ENCODE data around the gene ZBTB20.

ZBTB20 gene

DNA sequence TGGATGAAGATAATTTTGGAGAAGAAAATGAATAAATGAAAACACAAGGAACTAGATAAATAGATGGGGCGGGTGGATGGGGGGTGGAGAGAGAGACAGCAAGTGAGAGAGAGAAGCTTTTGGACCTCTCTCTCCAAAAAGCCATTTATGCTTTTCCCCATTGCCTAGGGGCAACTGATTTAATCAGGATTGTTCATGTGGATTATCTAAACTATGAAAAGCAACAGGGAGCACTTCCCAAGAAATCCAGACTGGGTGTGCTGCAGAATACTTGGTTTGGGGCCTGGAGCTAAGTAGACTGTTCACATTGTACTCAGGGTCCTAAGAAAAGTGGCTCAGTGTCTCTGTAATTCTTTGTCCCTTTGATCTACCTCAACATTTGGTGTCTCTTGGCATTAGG lies 486.3 kb downstream of the ZBTB20 start:
- DNase-seq, result no peak

DNA sequence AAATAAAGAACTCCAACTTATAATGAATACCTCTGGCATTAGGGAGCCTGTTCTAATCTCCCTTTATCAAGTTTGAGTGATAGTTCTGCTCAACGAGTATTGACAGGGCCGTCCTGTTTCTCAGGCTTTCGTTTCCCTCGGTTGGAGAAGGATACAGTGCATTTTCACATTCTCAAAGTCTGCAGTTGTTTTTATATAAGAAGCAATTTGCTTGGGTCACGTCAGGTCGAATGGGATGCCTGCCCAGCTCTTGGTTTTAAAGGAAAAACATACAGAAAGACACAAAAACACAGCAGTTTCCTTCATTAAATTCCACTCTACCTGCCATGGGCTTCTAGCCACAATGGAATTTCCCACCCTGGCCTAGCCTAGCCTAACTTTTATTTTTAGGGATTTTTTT lies 487.0 kb downstream of the ZBTB20 start:
- DNase-seq, result no peak

DNA sequence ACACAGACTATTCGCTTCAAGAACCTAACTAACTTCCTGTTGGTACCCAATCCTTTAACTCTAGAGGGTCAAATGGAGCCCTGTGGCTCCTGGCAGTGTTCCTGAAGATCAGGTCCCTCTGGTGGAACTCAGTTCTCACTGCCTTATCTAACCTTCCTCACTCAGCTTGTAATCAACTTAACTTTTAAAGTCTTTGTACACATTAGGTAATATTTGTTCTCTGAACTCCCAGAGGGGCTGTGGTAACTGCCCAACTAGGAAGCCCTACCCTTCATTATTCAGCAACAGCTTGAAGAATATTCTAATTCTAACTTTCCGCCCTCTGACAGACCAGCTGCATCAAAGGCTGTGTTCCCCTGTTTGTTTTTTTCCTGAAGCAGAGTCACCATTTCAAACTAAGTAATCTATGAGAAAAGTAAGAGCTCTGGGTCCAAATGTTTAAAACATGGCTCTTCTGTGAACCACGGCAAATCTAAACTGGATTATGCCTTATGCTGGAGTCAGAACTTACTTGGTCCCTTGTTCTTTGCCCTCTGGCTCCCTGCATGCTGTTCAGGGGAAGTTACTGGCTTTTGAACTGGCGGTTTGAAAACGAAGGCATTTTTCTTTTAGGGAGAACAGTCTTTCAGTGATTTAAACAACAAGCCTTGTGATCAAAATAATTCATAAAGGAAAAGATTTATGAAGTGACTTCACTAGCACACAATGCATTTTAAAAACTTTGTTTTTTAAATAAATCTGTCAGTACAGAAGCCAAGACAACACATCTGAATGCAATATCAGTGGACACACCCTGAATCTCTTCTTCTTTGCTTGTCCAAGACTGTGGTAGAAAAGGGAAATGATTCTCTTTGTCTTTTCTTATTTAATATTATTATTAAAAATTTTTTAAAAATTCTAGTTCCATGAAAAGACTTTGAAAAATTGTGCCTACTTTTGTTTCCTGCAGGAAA lies 487.7 kb downstream of the ZBTB20 start:
- DNase-seq, result no peak

DNA sequence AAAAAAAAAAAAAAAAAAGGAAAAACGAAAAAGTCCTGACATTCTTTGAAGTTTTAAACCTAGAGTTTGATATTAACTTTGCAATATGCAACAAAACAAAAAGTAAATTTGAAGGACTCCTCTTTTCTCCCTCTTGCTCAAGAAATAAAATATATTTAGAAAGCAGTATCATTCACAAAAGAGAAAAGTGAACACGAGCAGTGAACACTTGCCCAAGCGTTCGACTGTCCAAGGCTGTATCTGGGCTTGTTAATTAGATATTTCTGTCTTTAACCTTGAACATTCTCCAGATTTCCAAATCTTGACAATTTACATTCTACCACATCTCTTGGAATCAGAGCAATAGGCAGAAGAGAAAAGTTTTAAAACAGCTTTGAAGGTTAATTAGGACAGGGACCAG lies 495.5 kb downstream of the ZBTB20 start:
- DNase-seq, result no peak

DNA sequence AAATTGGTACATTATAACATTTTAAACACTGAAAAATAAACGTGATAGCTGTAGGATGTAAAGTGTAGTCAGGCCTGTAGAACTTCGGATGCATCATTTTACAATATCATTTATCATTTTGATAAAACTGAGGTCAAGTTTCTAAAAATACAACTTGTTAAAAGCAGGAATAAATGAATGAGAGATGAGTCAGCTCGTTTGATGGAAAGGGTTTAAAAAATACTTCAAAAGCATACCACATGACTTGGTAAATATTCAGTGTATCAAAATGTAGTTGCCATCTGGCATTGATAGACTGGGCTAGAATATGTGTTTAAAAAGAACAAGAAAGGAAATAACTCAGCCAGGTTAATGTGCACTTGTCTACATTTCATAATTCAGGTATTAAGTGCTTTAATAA lies 496.3 kb downstream of the ZBTB20 start:
- no peak for DNase-seq

DNA sequence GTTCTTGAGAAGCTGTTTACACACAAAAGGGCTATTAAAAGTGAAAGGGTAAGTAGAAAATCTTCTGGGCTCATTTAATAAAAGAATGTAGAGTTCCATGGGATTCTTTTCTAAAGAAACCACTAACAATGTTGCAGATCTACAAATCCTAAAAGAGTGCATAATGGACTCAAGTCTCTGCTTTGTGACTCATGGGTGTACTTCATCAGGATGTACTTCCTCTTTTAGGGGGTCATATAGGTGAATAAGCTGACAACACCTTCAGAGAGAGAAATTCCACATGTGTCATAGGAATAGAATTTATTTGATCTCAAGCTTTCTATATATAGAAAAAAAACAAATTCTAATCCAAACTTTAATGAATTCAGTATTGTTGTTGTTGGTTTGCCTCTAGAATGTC lies 497.8 kb downstream of the ZBTB20 start:
- no peak for DNase-seq

DNA sequence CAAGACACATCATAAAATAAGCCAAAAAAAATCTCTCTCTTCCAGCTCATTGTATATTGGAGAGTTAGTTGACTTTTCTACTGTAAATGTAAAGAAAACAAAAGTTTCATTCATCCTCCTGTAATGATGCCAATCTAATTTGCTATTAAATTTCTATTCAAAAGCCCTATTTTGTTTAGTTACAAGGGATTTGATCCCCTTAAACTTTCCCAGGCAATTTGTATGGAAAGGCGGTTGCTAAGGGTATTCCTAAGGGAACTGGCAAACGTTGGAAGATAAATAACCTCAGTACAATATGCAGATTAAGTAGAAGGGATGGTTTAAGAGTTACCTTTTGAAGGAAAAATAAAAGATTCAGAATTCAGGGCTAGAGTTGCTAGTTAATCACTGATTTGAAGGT lies 500.6 kb downstream of the ZBTB20 start:
- no peak for DNase-seq

DNA sequence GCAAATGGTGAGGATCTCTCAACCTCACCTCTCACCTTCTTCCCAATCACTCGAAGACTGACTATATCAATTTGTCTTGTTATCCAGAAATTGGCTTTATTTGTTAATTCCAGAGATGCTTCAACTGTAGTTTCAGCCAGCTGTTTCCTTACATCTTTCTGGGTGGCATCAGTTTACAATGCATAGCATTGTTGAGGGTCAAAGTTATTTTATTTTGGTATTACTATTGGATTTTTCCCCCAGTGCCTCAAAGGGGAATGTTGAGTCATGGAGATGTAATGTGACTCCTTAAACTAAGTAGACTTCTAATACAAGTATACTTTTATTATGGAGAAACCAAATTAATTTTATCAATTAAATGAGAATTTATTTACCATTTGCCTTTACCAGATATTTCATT lies 501.7 kb downstream of the ZBTB20 start:
- no peak for DNase-seq

DNA sequence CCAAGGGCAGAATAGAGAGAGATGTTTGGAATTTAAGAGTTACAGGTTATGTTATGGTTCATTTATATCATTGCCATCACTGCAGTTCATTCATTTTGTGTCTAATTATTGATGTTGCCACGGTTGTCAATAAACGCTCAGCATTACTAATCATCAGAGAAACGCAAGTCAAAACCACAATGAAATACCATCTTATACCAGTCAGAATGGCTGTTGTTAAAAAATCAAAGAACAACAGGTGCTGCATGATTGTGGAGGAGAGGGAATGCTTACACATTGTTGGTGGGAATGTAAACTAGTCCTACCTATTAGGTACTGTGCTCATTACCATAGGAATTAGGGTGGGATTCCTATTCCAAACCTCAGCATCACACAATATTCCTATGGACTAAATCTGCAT lies 502.7 kb downstream of the ZBTB20 start:
- DNase-seq, result no peak

DNA sequence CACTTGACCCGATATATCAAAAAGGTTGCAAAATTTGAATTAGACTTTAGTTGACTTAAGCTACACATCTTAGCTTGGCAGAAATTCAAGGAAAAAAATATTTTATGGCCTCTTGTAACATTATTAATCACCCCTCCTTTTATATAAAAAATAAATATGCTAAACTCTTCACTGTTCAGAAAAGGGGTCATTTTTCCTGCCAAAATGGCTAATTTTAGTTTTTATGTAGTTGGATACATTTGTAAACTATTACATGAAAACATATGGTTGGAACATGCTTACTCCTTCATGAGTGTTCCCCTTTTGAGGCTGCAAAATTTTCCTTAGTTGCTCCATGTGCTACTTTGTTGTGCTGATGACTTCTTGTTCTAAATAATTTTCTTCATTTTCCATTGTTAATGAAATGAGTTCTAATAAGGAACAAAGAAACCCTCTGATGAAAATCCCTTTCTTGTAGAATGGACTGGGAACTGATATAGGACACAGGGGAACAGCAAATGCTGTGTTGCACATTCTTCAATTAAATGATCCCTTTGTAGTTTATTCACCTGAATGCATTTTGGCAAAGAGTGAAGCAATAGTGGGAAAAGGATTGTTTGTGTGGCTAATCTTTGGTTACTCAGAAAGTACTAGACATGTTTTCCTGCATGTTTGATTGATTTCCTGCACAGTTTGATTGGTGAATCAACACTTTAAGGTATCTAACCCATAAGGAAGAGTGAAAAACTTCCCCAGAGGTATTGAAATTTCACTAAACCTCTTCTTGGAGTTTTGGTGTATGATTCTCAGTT lies 503.9 kb downstream of the ZBTB20 start:
- no peak for DNase-seq

DNA sequence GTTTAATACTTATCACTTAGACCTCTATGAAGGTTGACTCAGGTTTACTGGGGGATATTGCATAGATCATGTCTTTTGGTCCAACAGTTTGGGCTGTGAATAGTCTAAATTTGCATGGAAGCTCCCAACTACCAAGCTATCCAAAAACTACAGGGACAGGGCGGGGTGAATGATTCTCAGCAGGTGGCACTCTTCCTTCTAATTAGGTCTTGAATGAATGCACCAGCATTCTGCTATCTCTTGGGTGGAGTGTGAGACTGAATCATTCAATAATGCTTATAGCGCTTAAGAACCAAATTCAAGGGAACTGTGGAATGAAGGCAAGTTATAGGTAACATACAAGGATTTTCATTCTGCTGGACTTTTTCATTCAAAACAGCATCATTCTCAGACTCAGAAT lies 507.0 kb downstream of the ZBTB20 start:
- no peak for DNase-seq

DNA sequence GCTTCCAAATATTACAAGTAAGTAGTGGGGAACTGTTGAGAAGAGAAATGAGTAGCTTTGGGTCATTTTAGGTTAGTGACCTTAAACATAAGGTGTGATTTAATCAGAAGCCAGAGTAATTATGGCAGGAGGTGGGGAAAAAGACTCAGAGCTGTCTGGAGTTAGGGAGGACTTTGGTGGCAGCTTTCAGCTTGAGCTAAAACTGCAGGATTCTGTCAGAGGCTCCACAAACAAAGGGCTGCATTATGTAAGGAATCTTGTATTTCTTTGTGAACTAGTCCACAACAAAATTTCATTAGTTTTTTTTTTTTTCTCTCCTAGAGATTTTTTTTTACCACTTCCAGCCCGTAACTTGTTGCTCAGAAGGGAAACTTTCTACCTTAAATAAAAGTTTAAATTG lies 507.9 kb downstream of the ZBTB20 start:
- DNase-seq, result no peak

DNA sequence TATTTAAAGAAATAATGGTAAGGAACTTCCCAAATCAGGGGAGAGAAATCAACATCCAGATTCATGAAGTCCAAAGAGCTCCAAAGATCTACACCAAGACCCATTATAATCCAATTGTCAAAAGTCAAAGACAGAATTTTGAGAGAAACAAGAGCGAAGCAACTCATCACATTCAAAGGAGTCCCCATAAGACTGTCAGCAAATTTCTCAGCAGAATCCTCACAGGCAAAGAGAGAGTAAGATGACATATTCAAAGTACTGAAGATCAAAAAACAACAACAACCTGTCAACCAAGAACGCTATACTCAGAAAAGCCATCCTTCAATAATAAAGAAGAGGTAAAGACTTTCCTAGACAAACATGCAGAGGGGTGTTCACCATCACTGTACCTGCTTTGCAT lies 511.2 kb downstream of the ZBTB20 start:
- no peak for DNase-seq

DNA sequence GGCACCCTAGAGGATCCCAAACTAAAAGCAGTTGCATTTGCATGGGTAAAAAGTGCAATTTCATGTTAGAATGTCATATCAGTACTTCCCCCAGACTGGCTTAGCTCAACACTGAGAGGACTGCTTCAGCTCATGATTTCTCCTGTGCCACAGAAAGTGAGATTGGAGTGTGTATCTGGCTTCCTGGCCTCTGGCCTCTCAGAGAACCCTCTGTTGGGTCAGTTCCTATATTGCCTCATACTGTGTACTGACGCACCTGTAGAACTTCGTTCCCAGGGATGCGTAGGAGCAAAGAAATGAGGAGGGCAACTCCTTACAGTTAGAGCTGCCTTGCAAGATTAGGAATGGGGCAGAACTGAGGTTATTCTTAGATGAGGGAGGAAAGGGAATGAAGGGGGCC lies 512.5 kb downstream of the ZBTB20 start:
- no peak for DNase-seq

DNA sequence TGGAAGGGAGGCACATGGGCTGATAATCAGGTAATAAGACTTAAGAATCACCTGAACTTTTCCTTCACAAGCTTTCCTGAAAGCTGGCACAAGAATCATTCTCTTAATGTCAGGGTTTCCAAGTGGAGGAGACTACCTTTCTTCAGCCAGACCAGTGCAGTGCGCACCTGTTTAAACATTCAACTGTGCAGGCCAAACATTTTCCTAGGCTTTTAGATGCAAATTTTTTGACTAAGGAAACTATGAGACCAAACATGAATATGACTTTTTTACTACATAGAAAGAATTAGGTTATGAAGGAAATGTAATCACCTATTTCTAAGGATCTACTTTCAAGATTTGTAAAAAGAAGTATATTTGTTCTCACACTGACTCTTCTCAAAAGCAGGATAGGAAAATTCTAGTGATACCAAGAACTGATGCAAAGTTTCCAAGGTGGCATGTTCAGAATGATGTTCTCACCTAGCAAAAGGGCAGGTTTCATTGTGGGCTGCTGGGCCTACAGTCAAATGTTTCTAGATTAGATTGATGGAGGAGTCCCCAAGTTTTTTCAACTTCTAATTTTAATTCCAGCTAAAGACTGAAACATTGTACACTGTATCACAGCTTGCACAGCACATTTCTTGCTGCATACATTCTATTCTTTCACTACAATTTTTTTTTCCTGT lies 514.2 kb downstream of the ZBTB20 start:
- no peak for DNase-seq

DNA sequence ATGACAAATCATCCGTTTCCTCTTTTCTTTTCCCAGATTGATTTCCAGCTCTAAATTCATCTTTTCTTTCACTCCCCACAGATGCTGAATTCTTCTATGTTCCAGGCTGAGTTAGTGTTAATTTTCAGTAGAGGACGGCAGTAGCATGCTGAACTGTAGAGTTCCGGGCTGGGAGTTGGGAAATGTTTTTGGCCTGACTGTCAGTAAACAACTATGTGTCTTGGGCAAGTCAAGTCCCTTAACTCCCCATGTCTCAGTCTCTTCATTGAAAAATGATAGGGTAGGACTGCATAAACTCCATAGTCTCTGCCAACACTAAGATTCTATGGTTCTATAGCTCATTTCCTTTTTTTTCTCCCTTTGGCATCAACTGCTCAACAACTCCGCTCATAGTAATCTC lies 519.3 kb downstream of the ZBTB20 start:
- DNase-seq, result no peak

DNA sequence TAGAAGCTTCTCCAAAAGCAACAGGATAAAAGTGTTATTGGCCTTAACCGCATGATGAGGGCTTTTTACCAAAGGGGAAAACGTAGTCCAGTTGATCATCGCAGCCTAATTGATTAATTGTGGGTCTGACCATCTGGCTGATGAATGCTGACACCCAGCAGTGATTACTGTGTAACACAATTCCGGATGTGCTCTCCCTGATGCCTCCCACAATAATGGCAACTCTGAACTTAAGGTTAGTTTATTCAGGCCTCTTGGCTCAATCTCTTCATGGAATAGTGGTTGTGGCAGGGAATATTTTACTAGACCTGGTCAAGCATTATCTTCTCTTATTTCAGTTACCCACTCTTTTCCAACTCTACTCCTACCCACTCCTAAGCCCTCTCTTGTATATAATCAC lies 520.3 kb downstream of the ZBTB20 start:
- no peak for DNase-seq

DNA sequence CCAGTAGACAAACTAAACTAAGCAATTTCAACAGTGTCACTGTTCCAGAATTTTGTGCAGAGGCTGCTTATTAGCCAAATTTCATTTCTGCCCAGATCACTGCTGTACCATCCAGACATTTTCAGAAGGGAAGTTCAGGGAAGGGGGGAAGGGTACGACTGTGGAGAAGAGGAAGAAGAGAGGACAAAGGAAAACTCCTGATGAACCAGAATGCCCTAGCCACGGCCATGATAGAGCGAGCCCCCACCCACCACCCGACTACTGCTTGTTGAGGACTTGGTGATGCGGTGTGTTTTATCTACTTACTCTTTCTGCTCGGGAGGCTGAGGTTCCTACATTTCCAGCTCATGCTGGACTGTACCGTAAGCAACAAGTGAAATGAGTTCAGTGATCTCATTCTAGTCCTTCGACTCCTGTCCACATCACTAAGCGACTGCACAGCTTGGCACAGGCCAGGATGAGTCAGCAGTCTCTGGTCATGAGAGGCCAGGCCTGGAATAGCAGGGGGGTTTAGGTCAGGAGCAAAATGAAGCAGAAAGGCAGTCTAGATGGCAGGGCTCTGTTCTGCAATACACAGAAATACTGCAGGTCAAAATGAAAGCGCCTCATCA lies 522.4 kb downstream of the ZBTB20 start:
- peak; percentile 71 for DNase-seq

DNA sequence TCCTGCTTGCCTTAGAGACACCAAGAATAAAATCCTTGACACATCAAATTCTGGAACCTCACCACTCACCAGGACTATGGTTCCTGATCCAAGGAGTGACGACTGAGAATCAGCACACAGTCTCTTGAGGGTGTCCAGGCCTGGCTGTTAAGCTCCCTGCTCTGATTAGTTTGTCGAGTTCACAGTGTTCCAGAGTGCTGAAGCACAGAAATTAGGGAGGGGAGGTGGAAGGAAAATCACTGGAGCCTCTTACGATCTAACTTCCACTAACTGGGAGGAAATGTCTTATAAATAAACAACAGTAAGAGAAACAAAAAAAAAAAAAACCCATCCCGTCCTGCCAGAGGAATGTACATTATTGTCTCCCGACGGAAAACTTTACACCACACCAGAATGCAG lies 523.0 kb downstream of the ZBTB20 start:
- no peak for DNase-seq

DNA sequence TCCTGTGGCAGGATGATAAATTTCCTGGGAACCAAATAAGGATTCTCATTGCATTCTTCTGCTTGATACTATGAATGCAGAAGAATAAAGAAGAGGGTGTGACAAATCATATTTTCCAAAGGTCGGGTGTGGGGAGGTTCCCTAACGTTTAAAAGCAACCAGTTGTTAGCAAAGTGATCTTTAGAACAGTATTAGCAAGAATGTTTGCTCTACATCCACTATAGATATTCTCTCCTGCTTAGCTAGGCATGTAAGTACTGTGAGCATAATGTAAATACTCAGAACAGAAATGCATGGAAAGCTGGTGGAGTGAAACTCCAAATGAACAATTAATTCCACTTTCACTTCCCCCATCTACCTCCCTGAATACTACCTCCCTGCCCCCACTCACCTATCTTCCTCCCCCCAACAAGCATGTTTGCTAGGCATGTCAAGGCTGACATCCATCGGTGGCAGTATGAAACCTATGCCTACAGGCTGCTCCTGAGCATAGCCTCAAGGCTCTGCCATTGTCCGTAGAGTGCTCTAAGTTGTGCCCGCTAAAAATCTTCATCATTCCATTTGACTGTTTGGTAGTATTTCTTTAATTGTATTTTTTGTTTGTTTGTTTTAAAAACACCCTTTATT lies 523.6 kb downstream of the ZBTB20 start:
- DNase-seq, result no peak

DNA sequence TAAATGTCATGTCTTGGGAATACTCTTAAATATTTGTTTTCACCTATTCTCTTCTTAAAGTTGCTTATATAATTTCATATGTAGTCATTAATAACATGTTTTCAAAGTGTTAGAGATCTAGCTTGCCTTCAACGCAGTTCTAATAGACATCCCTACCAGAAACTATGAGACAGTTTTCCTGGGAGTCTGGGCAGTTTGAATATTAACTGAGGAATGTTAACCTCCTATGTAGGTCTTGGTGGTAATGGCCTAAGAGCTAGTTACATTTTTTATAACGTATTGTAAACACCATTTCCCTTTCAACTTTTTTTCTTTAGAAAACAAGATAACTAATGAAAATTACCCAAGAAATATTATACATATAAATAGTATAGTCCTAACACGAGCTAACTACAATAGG lies 525.1 kb downstream of the ZBTB20 start:
- no peak for DNase-seq

DNA sequence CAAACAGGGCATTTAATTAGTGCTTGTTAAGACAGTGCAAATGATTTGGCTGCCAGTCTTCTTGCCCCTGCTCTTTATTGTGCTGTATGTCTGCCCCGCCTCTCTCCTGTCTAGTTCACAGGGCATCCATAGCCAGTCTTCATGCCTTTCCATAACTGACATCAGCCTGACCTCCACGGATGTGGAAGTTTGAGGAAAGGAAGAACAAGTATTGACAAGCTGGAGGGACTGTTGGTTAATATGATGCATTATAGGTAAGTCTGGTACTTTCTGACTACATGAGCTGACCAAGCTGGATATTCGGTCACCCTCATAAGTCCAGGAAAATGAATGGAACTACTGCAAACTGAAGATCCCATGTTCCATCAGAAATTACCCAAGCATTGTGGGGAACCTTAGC lies 527.3 kb downstream of the ZBTB20 start:
- no peak for DNase-seq

All from T1000 (cell line).